IMR-90 (cell line): ENCODE measurements around the gene ARMC3. TPM values are rescaled to one million over a fixed set of nuclear protein-coding genes. Genes with fewer than 3 reads are reported as not detected.

Experiments used
- ATAC-seq: fragments of 200-7000 bp; cut with Tn5 transposase; 2 replicates; pipeline ENCODE4 v1.9.1; 2020; ENCODE audit warnings: low read depth, mild to moderate bottlenecking, moderate library complexity
- BruUV-seq: library from RNA; stranded (reverse); fragments of 400-500 nt; replicated peaks from 2 replicates; lab custom pipeline; 2021; lab: Mats Ljungman, UMichigan
- CTCF ChIA-PET: fragments of 300-600 bp; formaldehyde crosslinking; extraction: SDS; loops from one replicate; lab custom pipeline; 2021; ENCODE audit warnings: antibody characterized with exemption; lab: Yijun Ruan, JAX
- POLR2A ChIA-PET: fragments of 300-600 bp; sonication (Branson Sonifier 250); formaldehyde crosslinking; loops from one replicate; lab custom pipeline; 2022; ENCODE audit warnings: antibody characterized with exemption; ENCODE audit not compliant: unreplicated experiment; lab: Charles Lee
- DNase-seq: peaks from one replicate; pipeline ENCODE4 v3.0.0; 2013
- H2AFZ ChIP-seq: replicated peaks from 2 replicates; pipeline ENCODE3; 2013; ENCODE audit warnings: low read length, mild to moderate bottlenecking; ENCODE audit not compliant: poor library complexity
- H2AK5ac ChIP-seq: 2 replicates; pipeline ENCODE4 v1.6.1; 2013; ENCODE audit warnings: low read depth, low read length, inconsistent platforms
- H2AK9ac ChIP-seq: replicated peaks from 2 replicates; pipeline ENCODE3; 2013; ENCODE audit warnings: mild to moderate bottlenecking, low read depth, low read length, moderate library complexity; ENCODE audit not compliant: poor library complexity
- H2BK120ac ChIP-seq: 2 replicates; pipeline ENCODE4 v1.6.1; 2013; ENCODE audit warnings: low read depth, low read length, inconsistent platforms
- H2BK15ac ChIP-seq: 3 replicates; pipeline ENCODE4 v1.6.1; 2013; ENCODE audit warnings: low read depth, low read length, inconsistent platforms
- H2BK20ac ChIP-seq: 2 replicates; pipeline ENCODE4 v1.6.1; 2013; ENCODE audit warnings: low read depth, mild to moderate bottlenecking, inconsistent platforms, low read length, moderate library complexity
- H2BK5ac ChIP-seq: 2 replicates; pipeline ENCODE4 v1.6.1; 2013; ENCODE audit warnings: mild to moderate bottlenecking, low read depth, low read length, inconsistent platforms; ENCODE audit not compliant: poor library complexity, severe bottlenecking
- H3K14ac ChIP-seq: replicated peaks from 2 replicates; pipeline ENCODE4 v1.6.1; 2013; ENCODE audit warnings: low read depth, low read length, inconsistent platforms
- H3K18ac ChIP-seq: 2 replicates; pipeline ENCODE4 v1.6.1; 2013; ENCODE audit warnings: low read depth, low read length, control low read depth
- H3K23ac ChIP-seq: 2 replicates; pipeline ENCODE4 v1.6.1; 2013; ENCODE audit warnings: low read depth, low read length, inconsistent platforms
- H3K27ac ChIP-seq: 2 replicates; pipeline ENCODE4 v1.5.1; 2013; ENCODE audit warnings: mild to moderate bottlenecking, control low read depth, low read length; ENCODE audit not compliant: insufficient read depth
- H3K27me3 ChIP-seq: 2 replicates; pipeline ENCODE4 v1.6.1; 2013; ENCODE audit warnings: low read length; ENCODE audit not compliant: control insufficient read depth, insufficient read depth
- H3K36me3 ChIP-seq: 2 replicates; pipeline ENCODE4 v1.6.1; 2013; ENCODE audit warnings: low read length, mixed read lengths; ENCODE audit not compliant: control insufficient read depth, insufficient read depth
- H3K4ac ChIP-seq: 2 replicates; pipeline ENCODE4 v1.6.1; 2013; ENCODE audit warnings: low read depth, low read length, inconsistent platforms
- H3K4me1 ChIP-seq: 2 replicates; pipeline ENCODE4 v1.6.1; 2013; ENCODE audit warnings: low read length, mixed read lengths; ENCODE audit not compliant: control insufficient read depth, insufficient read depth
- H3K4me2 ChIP-seq: 2 replicates; pipeline ENCODE4 v1.6.1; 2013; ENCODE audit warnings: low read depth, mild to moderate bottlenecking, control low read depth, low read length, moderate library complexity
- H3K4me3 ChIP-seq: 2 replicates; pipeline ENCODE4 v1.5.1; 2013; ENCODE audit warnings: low read depth, mild to moderate bottlenecking, control low read depth, low read length, moderate library complexity; ENCODE audit not compliant: insufficient read depth
- H3K56ac ChIP-seq: 2 replicates; pipeline ENCODE4 v1.6.1; 2013; ENCODE audit warnings: low read length, inconsistent platforms; ENCODE audit not compliant: insufficient read depth; ENCODE audit errors: extremely low read depth
- H3K79me1 ChIP-seq, 2 experiments: 2 replicates each; pipeline ENCODE4 v1.6.1; 2013; ENCODE audit warnings: low read length in 2 of 2, inconsistent platforms in 1 of 2, low read depth in 1 of 2
- H3K9ac ChIP-seq: 2 replicates; pipeline ENCODE4 v1.6.1; 2013; ENCODE audit warnings: low read depth, low read length, control low read depth
- H3K9me1 ChIP-seq: 2 replicates; pipeline ENCODE4 v1.6.1; 2013; ENCODE audit warnings: low read length, inconsistent platforms; ENCODE audit not compliant: insufficient read depth
- H3K9me3 ChIP-seq: 2 replicates; pipeline ENCODE4 v1.6.1; 2013; ENCODE audit warnings: low read length; ENCODE audit not compliant: control insufficient read depth, insufficient read depth
- H4K20me1 ChIP-seq: 2 replicates; pipeline ENCODE4 v1.6.1; 2013; ENCODE audit warnings: low read length, inconsistent platforms; ENCODE audit not compliant: insufficient read depth
- H4K5ac ChIP-seq: 2 replicates; pipeline ENCODE4 v1.6.1; 2013; ENCODE audit warnings: mild to moderate bottlenecking, low read depth, low read length, control low read depth
- H4K8ac ChIP-seq, 2 experiments: 2 replicates each; pipeline ENCODE4 v1.6.1; 2013; ENCODE audit warnings: low read depth in 2 of 2, low read length in 2 of 2, control low read depth in 1 of 2, inconsistent platforms in 1 of 2
- H4K91ac ChIP-seq: 2 replicates; pipeline ENCODE4 v1.6.1; 2013; ENCODE audit warnings: low read depth, low read length, inconsistent platforms; ENCODE audit not compliant: insufficient read depth
- RCOR1 ChIP-seq: IDR thresholded peaks from 2 replicates; pipeline ENCODE4 v1.6.1; 2012; ENCODE audit warnings: mild to moderate bottlenecking, low read length, improper control_type of control experiment; ENCODE audit not compliant: insufficient replicate concordance
- WGBS, 2 experiments: methylation state at CpG; one replicate each; pipeline versions ENCODE4 v1.1.5 to v1.1.7; 2013; ENCODE audit warnings: missing lambda C conversion rate in 2 of 2; ENCODE audit not compliant: insufficient read length in 1 of 2; ENCODE audit errors: extremely low coverage in 2 of 2; 5-methylcytosine and 5-hydroxymethylcytosine counted together
- dilution Hi-C: fragments of 300-500 bp; cut with HindIII; formaldehyde crosslinking; loops from one replicate; pipeline ENCODE4 v1.14.3; 2018; ENCODE audit warnings: low sequenced_read_pairs; ENCODE audit not compliant: unreplicated experiment
- in situ Hi-C: fragments of 300-500 bp; cut with MboI; formaldehyde crosslinking; loops from 3 replicates; pipeline ENCODE4 v1.14.3; 2019; ENCODE audit warnings: low sequenced_read_pairs, inconsistent platforms, mixed read lengths
- intact Hi-C: fragments of 100-400 bp; cut with micrococcal nuclease; formaldehyde crosslinking; loops from 2 replicates; pipeline ENCODE4 v1.10.0; 2022
- polyA plus RNA-seq, 3 experiments: library from polyadenylated mRNA; depleted of rRNA; stranded (reverse); fragments of >200 nt; gene quantifications; 2 replicates each; pipeline ENCODE4 v1.2.3, GENCODE V29; 2012; ENCODE audit warnings: low replicate concordance in 1 of 3
- total RNA-seq: library from RNA; depleted of rRNA; stranded (reverse); fragments of >200 nt; gene quantifications from 2 replicates; pipeline ENCODE4 v1.2.3, GENCODE V29; 2012

Gene ARMC3
- total and polyA plus RNA-seq, 2 of the 4 experiments (the other 2 are of a cell fraction), result not detected

GRCh38 chr10:22899775-22900174, 28.1 kb upstream of the ARMC3 start:
- no peaks in the 10 kb centered on the region for H3K9me3 ChIP-seq
- no peak overlapping the region for H2BK15ac ChIP-seq
- BruUV-seq, result no TSS peak
- H2AK5ac ChIP-seq, result no peak overlapping the region
- H4K91ac ChIP-seq, result no peak overlapping the region
- CTCF ChIA-PET, result no interaction called here
- H4K8ac ChIP-seq, result no peak overlapping the region
- H3K27me3 ChIP-seq, result 0 out of 2 replicates have a peak, but pooled peaks cover 1% of the 10 kb centered on the region
- H3K56ac ChIP-seq, result no peak overlapping the region
- POLR2A ChIA-PET, result no interaction called here
- intact Hi-C loops, result no loop called here
- 14% methylated on average over 1 of the region's 1 CpG; no CpG with 5 or more reads in 1 of the 2 experiments for WGBS, 2 experiments
- no peak overlapping the region for H2AK9ac ChIP-seq
- no peak overlapping the region for H2BK20ac ChIP-seq
- ATAC-seq (no peak), DNase-seq (no peak)
- no peaks in the 10 kb centered on the region for H3K79me1 ChIP-seq
- H3K27ac ChIP-seq, result no peak overlapping the region
- no peak overlapping the region for H3K18ac ChIP-seq
- H2BK5ac ChIP-seq, result no peak overlapping the region
- H4K20me1 ChIP-seq, result no peaks in the 10 kb centered on the region
- in situ Hi-C loops, result no loop called here
- H3K4me3 ChIP-seq, result no peak overlapping the region
- H3K9me1 ChIP-seq, result no peaks in the 10 kb centered on the region
- no peak overlapping the region for H3K4me2 ChIP-seq
- no peak overlapping the region for H3K14ac ChIP-seq
- no peak overlapping the region for H2BK120ac ChIP-seq
- H3K23ac ChIP-seq, result no peak overlapping the region
- H3K4ac ChIP-seq, result no peak overlapping the region
- no peak overlapping the region for H4K5ac ChIP-seq
- H2AFZ ChIP-seq, result no peak overlapping the region
- no peak for TF ChIP-seq RCOR1
- H3K36me3 ChIP-seq, result no peaks in the 10 kb centered on the region
- H3K9ac ChIP-seq, result no peak overlapping the region
- dilution Hi-C loops, result no loop called here
- H3K4me1 ChIP-seq, result no peaks in the 10 kb centered on the region
